KMS-11 (cell line): ENCODE data around the gene CRAMP1.

Source experiments
- H2AFZ ChIP-seq: fragments of 200-600 bp; sonication (generic); 2 replicates; pipeline ENCODE4 v1.6.1; 2016; ENCODE audit warnings: antibody characterized with exemption, mixed run types, low read depth
- H3K27ac ChIP-seq: fragments of 200-600 bp; sonication (generic); 2 replicates; pipeline ENCODE4 v1.6.1; 2016; ENCODE audit warnings: mild to moderate bottlenecking, mixed run types
- H3K27me3 ChIP-seq: fragments of 200-600 bp; sonication (generic); 2 replicates; pipeline ENCODE4 v1.6.1; 2017; ENCODE audit warnings: mild to moderate bottlenecking, low read depth, mixed run types, moderate library complexity; ENCODE audit not compliant: insufficient read depth
- H3K36me3 ChIP-seq: fragments of 200-600 bp; sonication (generic); 2 replicates; pipeline ENCODE4 v1.6.1; 2017; ENCODE audit warnings: mild to moderate bottlenecking, mixed run types; ENCODE audit not compliant: insufficient read depth
- H3K4me1 ChIP-seq: fragments of 200-600 bp; sonication (generic); 2 replicates; pipeline ENCODE4 v1.6.1; 2016; ENCODE audit warnings: mild to moderate bottlenecking, low read depth, mixed run types; ENCODE audit not compliant: poor library complexity, severe bottlenecking
- H3K4me2 ChIP-seq: fragments of 200-600 bp; sonication (generic); 2 replicates; pipeline ENCODE4 v1.7.0; 2016; ENCODE audit warnings: mild to moderate bottlenecking, mixed run types
- H3K4me3 ChIP-seq: fragments of 200-600 bp; sonication (generic); IDR thresholded peaks from 2 replicates; pipeline ENCODE4 v1.6.1; 2017; ENCODE audit warnings: low read depth, low read length, mixed read lengths; ENCODE audit not compliant: insufficient read depth
- H3K79me2 ChIP-seq: fragments of 200-600 bp; sonication (generic); 2 replicates; pipeline ENCODE4 v1.6.1; 2016; ENCODE audit warnings: low read depth, mixed run types; ENCODE audit not compliant: insufficient read depth
- H3K9ac ChIP-seq: fragments of 200-600 bp; sonication (generic); 2 replicates; pipeline ENCODE4 v1.6.1; 2016; ENCODE audit warnings: mild to moderate bottlenecking, mixed run types
- H4K20me1 ChIP-seq: fragments of 200-600 bp; sonication (generic); 2 replicates; pipeline ENCODE4 v1.6.1; 2016; ENCODE audit warnings: mild to moderate bottlenecking, mixed run types; ENCODE audit not compliant: insufficient read depth
- CTCF ChIP-seq: fragments of 200-600 bp; sonication (generic); conservative IDR thresholded peaks from 2 replicates; pipeline ENCODE4 v1.6.1; 2017; ENCODE audit warnings: low read depth, mild to moderate bottlenecking, antibody characterized with exemption, low read length, moderate library complexity, mixed read lengths

Gene CRAMP1

GRCh38 chr16:1620391-1620790, 8.2 kb downstream of the CRAMP1 start:
- no peaks in the 10 kb centered on the region for H3K27me3 ChIP-seq
- peaks cover 7% of the 10 kb centered on the region for H3K4me1 ChIP-seq
- H3K79me2 ChIP-seq = peaks cover 5% of the 10 kb centered on the region; the same call in 1 of the 2 replicates
- no peak for TF ChIP-seq CTCF
- H3K36me3 ChIP-seq = no peaks in the 10 kb centered on the region
- H3K27ac ChIP-seq = no peak overlapping the region
- no peak overlapping the region for H3K4me2 ChIP-seq
- H2AFZ ChIP-seq = no peak overlapping the region
- no peaks in the 10 kb centered on the region for H4K20me1 ChIP-seq
- no peak overlapping the region for H3K9ac ChIP-seq
- no peak overlapping the region for H3K4me3 ChIP-seq

- Histone ChIP-seq H3K79me2 (no peaks in the 10 kb centered on the region; the same call in 1 of the 2 replicates), H3K4me1 (peaks cover 7% of the 10 kb centered on the region), H2AFZ (no peak overlapping the region), H3K27me3 (no peaks in the 10 kb centered on the region), H3K4me2 (no peak overlapping the region; the same call in 1 of the 2 replicates), H4K20me1 (no peaks in the 10 kb centered on the region), H3K36me3 (peaks cover 8% of the 10 kb centered on the region; the same call in 1 of the 2 replicates), H3K9ac (no peak overlapping the region), H3K27ac (no peak overlapping the region), H3K4me3 (no peak overlapping the region)
- no peak for TF ChIP-seq CTCF
Measured at GRCh38 chr16:1621851-1622250, 9.7 kb downstream of the CRAMP1 start.

- H4K20me1 ChIP-seq = no peaks in the 10 kb centered on the region
- H3K27me3 ChIP-seq = no peaks in the 10 kb centered on the region
- no peak overlapping the region for H3K4me2 ChIP-seq
- H3K79me2 ChIP-seq = no peaks in the 10 kb centered on the region
- no peak overlapping the region for H2AFZ ChIP-seq
- H3K27ac ChIP-seq = no peak overlapping the region
- H3K4me3 ChIP-seq = no peak overlapping the region
- peaks cover 8% of the 10 kb centered on the region; the same call in 1 of the 2 replicates for H3K36me3 ChIP-seq
- no peak for TF ChIP-seq CTCF
- no peak overlapping the region for H3K9ac ChIP-seq
- H3K4me1 ChIP-seq = peaks cover 7% of the 10 kb centered on the region
Measured at GRCh38 chr16:1626327-1626726, 14.2 kb downstream of the CRAMP1 start.

- peaks cover 3% of the 10 kb centered on the region for H3K4me1 ChIP-seq
- H3K79me2 ChIP-seq = no peaks in the 10 kb centered on the region
- no peak overlapping the region for H3K4me2 ChIP-seq
- TF ChIP-seq CTCF = no peak
- H3K27ac ChIP-seq = no peak overlapping the region
- no peaks in the 10 kb centered on the region for H3K27me3 ChIP-seq
- H3K9ac ChIP-seq = no peak overlapping the region
- H3K4me3 ChIP-seq = no peak overlapping the region
- H3K36me3 ChIP-seq = peaks cover 8% of the 10 kb centered on the region; the same call in 1 of the 2 replicates
- no peaks in the 10 kb centered on the region for H4K20me1 ChIP-seq
- no peak overlapping the region for H2AFZ ChIP-seq
Measured at GRCh38 chr16:1626776-1627175, 14.6 kb downstream of the CRAMP1 start.
